ENCODE data around the gene TSPAN16. TPM values are rescaled to one million over a fixed set of nuclear protein-coding genes. Genes with fewer than 3 reads are reported as not detected.

Gene TSPAN16
- total and polyA plus RNA-seq, 2 of the 13 experiments (the other 11 are each of a cell fraction or from before 2014, with no cell fraction given): not detected

GRCh38 chr19:11265785-11266236 is 30.1 kb upstream of the TSPAN16 start (continued):
- TF ChIP-seq ZNF784 (CRISPR knock-in tag; IDR thresholded peaks at IDR 0.05; ENCODE audit: borderline replicate concordance) (peak; percentile 97), EEA1 (CRISPR knock-in tag; IDR thresholded peaks at IDR 0.05; ENCODE audit: borderline replicate concordance) (no peak; the same call in 1 of the 2 replicates), PRDM10 (CRISPR knock-in tag; IDR thresholded peaks at IDR 0.05; ENCODE audit: low read depth) (peak; percentile 36; the same call in 1 of the 2 replicates), JUND (CRISPR knock-in tag; IDR thresholded peaks at IDR 0.05) (peak; percentile 93), ZNF841 (CRISPR knock-in tag; IDR thresholded peaks at IDR 0.05; ENCODE audit: borderline replicate concordance) (no peak), RFX3 (CRISPR knock-in tag; IDR thresholded peaks at IDR 0.05) (no peak), SP5 (CRISPR knock-in tag; IDR thresholded peaks at IDR 0.05; ENCODE audit: borderline replicate concordance, low read depth) (peak; percentile 94), ZNF253 (CRISPR knock-in tag; IDR thresholded peaks at IDR 0.05; ENCODE audit: borderline replicate concordance) (peak; percentile 80; the same call in 1 of the 2 replicates), ZMYM3 (CRISPR knock-in tag; IDR thresholded peaks at IDR 0.05) (peak; percentile 96), ARID2 (CRISPR knock-in tag; IDR thresholded peaks at IDR 0.05; ENCODE audit: borderline replicate concordance) (peak; percentile 74; the same call in 1 of the 2 replicates), FOXO1 (CRISPR knock-in tag; IDR thresholded peaks at IDR 0.05) (peak; percentile 94), FOXJ3 (CRISPR knock-in tag; IDR thresholded peaks at IDR 0.05; ENCODE audit: borderline replicate concordance) (peak; percentile 53; the same call in 1 of the 2 replicates), ARNTL (CRISPR knock-in tag; IDR thresholded peaks at IDR 0.05) (peak; percentile 99), CREM (IDR thresholded peaks at IDR 0.05) (peak; percentile 66; the same call in 1 of the 2 replicates), CREM (CRISPR knock-in tag; IDR thresholded peaks at IDR 0.05) (no peak), PHF5A (CRISPR knock-in tag; IDR thresholded peaks at IDR 0.05; ENCODE audit: low read depth, unreplicated experiment) (peak; percentile 96), SP2 (CRISPR knock-in tag; IDR thresholded peaks at IDR 0.05) (peak; percentile 51; the same call in 1 of the 2 replicates), ZNF136 (CRISPR knock-in tag; IDR thresholded peaks at IDR 0.05; ENCODE audit: low read depth) (peak; percentile 89), ZNF501 (CRISPR knock-in tag; IDR thresholded peaks at IDR 0.05) (peak; percentile 90), ZMYM4 (CRISPR knock-in tag; IDR thresholded peaks at IDR 0.05) (peak; percentile 77), ZKSCAN8 (CRISPR knock-in tag; IDR thresholded peaks at IDR 0.05; ENCODE audit: borderline replicate concordance) (peak; percentile 95), GABPB1 (CRISPR knock-in tag; IDR thresholded peaks at IDR 0.05) (peak; percentile 75), MAFF (IDR thresholded peaks at IDR 0.05; ENCODE audit: low read depth, low read length) (peak; percentile 61; the same call in 1 of the 2 replicates), SP140L (CRISPR knock-in tag; IDR thresholded peaks at IDR 0.05; ENCODE audit: borderline replicate concordance) (0 out of 2 replicates have a peak, but pooled peaks have one; percentile 45), ZFP62 (CRISPR knock-in tag; IDR thresholded peaks at IDR 0.05) (no peak), ZNF124 (CRISPR knock-in tag; IDR thresholded peaks at IDR 0.05) (peak; percentile 22; the same call in 1 of the 2 replicates), ATF4 (CRISPR knock-in tag; IDR thresholded peaks at IDR 0.05) (peak in 1 of 2 experiments; percentile 88; a peak in 2 of 4 replicates)
